GM20431 (cell line): ENCODE data around the gene LVRN.
"Not testable (repeated sequence)": the region's sequence is repeated elsewhere in the genome, so short reads cannot be mapped to it uniquely, and the experiment has no call there.

ENCODE experiments used
- in situ Hi-C: fragments of 300-500 bp; cut with MseI, MboI; formaldehyde crosslinking; loops from one replicate; pipeline ENCODE4 v1.15.0; 2020; ENCODE audit warnings: low sequenced_read_pairs; ENCODE audit not compliant: unreplicated experiment

Gene LVRN

GRCh38 chr5:115962239-115962564 is at the start of gene LVRN:
Gene LVRN (plus strand): TSS chr5:115962475. CDS start chr5:115962618, 143 bp downstream.
- in situ Hi-C loops, result no loop called here

GRCh38 chr5:115913623-115914400 is 48.5 kb upstream of the LVRN start:
- in situ Hi-C loops, result not testable (repeated sequence)

GRCh38 chr5:115920171-115920725 is 42.0 kb upstream of the LVRN start:
- in situ Hi-C loops, result no loop called here

GRCh38 chr5:115928578-115929407 is 33.5 kb upstream of the LVRN start:
- in situ Hi-C loops, result not testable (repeated sequence)

GRCh38 chr5:115930171-115930570 is 32.1 kb upstream of the LVRN start:
- in situ Hi-C loops, result not testable (repeated sequence)

GRCh38 chr5:115930630-115931337 is 31.5 kb upstream of the LVRN start:
- in situ Hi-C loops, result no loop called here

GRCh38 chr5:115932991-115933390 is 29.3 kb upstream of the LVRN start:
- in situ Hi-C loops, result no loop called here

GRCh38 chr5:115934388-115934974 is 27.8 kb upstream of the LVRN start:
- in situ Hi-C loops, result no loop called here

- in situ Hi-C loops, result no loop called here
Measured at GRCh38 chr5:115936031-115936430, 26.2 kb upstream of the LVRN start.

GRCh38 chr5:115939059-115939458 is 23.2 kb upstream of the LVRN start:
- in situ Hi-C loops, result no loop called here

- in situ Hi-C loops, result no loop called here
Measured at GRCh38 chr5:115940080-115940810, 22.0 kb upstream of the LVRN start.

GRCh38 chr5:115941051-115941675 is 21.1 kb upstream of the LVRN start:
- in situ Hi-C loops, result no loop called here

- in situ Hi-C loops, result no loop called here
Measured at GRCh38 chr5:115944501-115944900, 17.8 kb upstream of the LVRN start.

- in situ Hi-C loops, result no loop called here
Measured at GRCh38 chr5:115946655-115947054, 15.6 kb upstream of the LVRN start.

GRCh38 chr5:115947260-115947659 is 15.0 kb upstream of the LVRN start:
- in situ Hi-C loops, result no loop called here

GRCh38 chr5:115948091-115948534 is 14.2 kb upstream of the LVRN start:
- in situ Hi-C loops, result no loop called here

GRCh38 chr5:115949096-115949495 is 13.2 kb upstream of the LVRN start:
- in situ Hi-C loops, result no loop called here

- in situ Hi-C loops, result no loop called here
Measured at GRCh38 chr5:115952588-115952987, 9.7 kb upstream of the LVRN start.

- in situ Hi-C loops, result no loop called here
Measured at GRCh38 chr5:115954144-115954543, 8.1 kb upstream of the LVRN start.
